ENCODE measurements around the gene TSPAN11.
"Not testable (repeated sequence)": the region's sequence is repeated elsewhere in the genome, so short reads cannot be mapped to it uniquely, and the experiment has no call there.

Gene TSPAN11

DNA sequence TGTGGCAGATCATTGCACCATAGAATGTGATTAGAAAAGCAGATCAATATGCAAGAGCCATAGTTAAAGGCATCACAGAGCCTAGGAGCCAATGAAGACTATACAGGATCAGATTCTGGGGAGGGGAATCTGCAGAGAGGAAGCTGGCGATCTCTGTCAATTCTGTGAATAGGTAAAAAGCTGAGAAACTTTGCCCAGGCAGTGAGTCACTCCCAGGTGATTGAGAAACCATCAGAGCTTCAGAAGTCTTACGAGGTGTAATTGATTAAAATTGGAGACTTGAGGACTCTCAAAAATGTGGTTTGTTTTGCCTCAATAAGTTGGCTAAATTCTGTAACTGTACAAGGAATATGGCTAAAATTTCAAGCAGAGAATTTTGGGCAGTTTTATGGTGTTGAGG, 41.7 kb upstream of the TSPAN11 start:
- TF ChIP-seq, protein P1, sequence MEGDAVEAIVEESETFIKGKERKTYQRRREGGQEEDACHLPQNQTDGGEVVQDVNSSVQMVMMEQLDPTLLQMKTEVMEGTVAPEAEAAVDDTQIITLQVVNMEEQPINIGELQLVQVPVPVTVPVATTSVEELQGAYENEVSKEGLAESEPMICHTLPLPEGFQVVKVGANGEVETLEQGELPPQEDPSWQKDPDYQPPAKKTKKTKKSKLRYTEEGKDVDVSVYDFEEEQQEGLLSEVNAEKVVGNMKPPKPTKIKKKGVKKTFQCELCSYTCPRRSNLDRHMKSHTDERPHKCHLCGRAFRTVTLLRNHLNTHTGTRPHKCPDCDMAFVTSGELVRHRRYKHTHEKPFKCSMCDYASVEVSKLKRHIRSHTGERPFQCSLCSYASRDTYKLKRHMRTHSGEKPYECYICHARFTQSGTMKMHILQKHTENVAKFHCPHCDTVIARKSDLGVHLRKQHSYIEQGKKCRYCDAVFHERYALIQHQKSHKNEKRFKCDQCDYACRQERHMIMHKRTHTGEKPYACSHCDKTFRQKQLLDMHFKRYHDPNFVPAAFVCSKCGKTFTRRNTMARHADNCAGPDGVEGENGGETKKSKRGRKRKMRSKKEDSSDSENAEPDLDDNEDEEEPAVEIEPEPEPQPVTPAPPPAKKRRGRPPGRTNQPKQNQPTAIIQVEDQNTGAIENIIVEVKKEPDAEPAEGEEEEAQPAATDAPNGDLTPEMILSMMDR (IDR thresholded peaks at IDR 0.05; ENCODE audit: insufficient read depth, missing control alignments): no peak
- DNase-seq (ENCODE audit: insufficient read length, low spot score) (no peak), FAIRE-seq (no peak)

DNA sequence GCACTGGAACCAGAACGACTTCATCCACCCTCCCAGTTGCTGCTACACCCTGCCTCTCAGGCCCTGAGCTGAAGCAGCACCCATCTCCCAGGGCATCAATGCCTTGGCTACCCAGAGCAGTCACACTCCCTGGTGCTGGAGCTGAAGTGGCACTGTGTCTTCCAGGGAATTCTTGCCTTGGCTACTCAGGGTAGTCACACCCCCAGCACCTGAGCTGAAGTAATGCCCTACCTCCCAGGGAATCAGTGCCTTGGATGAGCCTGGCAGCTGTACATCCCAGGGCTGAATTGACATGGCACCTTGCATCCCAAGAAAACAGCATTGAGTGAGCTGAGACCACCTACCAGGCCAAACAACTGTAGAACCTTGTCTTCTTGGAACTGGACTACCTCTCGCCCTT, 41.2 kb upstream of the TSPAN11 start:
- no peak for FAIRE-seq
- DNase-seq (ENCODE audit: insufficient read length, low spot score): no peak
- TF ChIP-seq, protein P1 (IDR thresholded peaks at IDR 0.05; ENCODE audit: insufficient read depth, missing control alignments): no peak

DNA sequence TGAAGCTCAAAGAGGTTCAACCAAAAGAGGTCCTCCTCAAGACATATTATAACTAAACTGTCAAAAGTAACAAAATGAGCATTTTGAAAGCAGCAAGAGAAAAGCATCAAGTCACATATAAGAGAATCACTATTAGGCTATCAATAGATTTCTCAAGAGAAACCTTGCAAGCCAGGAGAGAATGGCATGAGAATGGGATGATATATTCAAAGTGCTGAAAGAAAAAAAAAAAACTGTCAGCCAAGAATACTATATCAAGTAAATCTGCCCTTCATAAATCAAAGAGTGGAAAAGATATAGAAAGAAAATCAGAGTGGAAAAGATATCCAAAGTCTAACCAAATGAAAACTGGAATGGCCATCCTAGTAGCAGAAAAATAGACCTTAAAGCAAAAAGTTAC, 39.3 kb upstream of the TSPAN11 start:
- TF ChIP-seq, protein P1 (IDR thresholded peaks at IDR 0.05; ENCODE audit: insufficient read depth, missing control alignments): no peak
- FAIRE-seq: no peak
- no peak for DNase-seq (ENCODE audit: insufficient read length, low spot score)

DNA sequence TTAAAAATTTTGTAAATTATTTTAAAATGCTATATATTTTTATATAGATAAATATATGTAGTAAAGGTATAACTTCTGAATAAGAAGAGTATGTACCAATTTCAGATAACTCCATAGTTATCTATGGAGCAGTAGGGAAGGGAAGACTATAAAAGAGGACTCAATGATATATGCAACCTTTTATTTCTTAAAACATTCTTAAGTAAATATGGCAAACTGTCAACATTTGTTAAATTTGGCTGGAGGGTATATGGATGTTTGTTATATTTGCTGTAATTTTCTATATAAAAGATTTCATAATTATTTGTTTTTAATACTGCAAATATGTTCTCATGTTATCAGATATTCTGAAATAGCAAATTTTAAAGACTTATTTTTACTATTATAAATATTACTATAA, 38.3 kb upstream of the TSPAN11 start:
- FAIRE-seq: no peak
- DNase-seq (ENCODE audit: insufficient read length, low spot score): no peak
- TF ChIP-seq, protein P1 (IDR thresholded peaks at IDR 0.05; ENCODE audit: insufficient read depth, missing control alignments): no peak

DNA sequence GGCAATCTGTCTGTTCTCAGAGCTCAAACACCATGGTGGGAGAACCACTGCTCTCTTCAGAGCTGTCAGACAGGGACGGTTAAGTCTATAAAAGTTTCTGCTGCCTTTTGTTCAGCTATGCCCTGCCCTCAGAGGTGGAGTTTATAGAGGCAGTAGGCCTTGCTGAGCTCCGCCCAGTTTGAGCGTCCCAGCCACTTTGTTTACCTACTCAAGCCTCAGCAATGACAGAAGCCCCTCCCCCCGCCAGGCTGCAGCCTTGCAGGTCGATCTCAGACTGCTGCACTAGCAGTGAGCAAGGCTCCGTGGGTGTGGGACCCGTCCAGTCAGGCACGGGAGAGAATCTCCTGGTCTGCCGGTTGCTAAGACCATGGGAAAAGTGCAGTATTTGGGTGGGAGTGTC, 32.0 kb upstream of the TSPAN11 start:
- FAIRE-seq: not testable (repeated sequence)

DNA sequence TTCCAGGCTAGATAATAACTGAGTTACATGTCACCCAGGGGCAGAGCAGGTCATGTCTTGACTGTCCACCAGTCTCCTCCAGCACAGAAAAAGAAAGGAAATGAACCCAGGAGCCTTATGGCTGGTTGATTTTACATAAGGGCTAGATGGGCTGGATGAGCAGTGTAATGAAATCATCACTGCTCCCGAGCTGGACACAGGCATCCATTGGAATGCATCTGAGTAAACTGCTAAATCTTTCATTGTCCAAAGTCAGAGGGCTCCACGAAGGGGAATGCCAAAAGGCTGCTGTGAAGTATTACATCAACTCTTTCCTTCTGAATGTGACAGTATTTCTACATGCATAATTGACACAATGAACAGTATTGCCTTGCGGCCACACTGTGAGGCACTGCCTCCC, 30.1 kb upstream of the TSPAN11 start:
- no peak for DNase-seq (ENCODE audit: insufficient read length, low spot score)
- TF ChIP-seq, protein P1 (IDR thresholded peaks at IDR 0.05; ENCODE audit: insufficient read depth, missing control alignments): no peak
- no peak for FAIRE-seq

More for the DNA sequence above, 32.0 kb upstream of the TSPAN11 start:
- DNase-seq (ENCODE audit: insufficient read length, low spot score): not testable (repeated sequence)

DNA sequence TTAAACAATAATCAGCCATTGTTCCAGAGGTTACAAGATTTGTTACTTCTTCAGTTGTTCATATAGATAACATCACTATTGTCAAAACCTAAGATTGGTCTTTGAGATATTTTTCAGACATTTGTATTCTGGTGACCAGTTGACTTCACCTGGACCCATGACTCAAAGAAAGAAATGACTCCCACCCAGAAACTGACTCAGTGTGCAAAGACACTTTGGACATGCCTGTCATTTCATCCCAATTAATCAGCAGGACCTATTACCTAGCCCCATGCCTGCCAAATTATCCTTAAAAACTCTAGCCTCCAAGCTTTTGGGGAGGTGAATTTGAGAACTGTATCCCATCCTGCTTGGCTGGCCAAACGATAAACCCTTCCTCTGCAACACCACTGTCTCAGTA, 27.7 kb upstream of the TSPAN11 start:
- FAIRE-seq (no peak), DNase-seq (ENCODE audit: insufficient read length, low spot score) (no peak)
- TF ChIP-seq, protein P1 (IDR thresholded peaks at IDR 0.05; ENCODE audit: insufficient read depth, missing control alignments): no peak

DNA sequence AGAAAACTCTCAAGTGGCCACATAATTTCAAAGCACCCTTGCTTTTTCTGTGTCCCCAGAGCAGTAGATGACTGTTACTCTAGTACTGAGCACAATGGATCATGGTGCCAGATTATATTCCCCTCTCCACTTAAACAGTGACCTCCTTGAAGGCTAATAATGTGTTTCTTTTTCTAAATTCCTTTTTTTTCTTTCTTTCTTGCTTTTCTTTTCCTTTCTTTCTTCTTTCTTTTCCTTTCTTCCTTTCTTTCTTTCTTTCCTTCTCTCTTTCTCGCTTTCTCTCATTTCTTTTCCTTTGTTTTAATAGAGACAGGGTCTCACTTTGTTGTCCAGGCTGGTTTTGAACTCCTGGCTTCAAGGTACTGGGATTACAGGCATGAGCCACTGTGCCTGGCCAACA, 26.2 kb upstream of the TSPAN11 start:
- TF ChIP-seq, protein P1 (IDR thresholded peaks at IDR 0.05; ENCODE audit: insufficient read depth, missing control alignments): no peak
- FAIRE-seq (no peak), DNase-seq (ENCODE audit: insufficient read length, low spot score) (no peak)
